Fibroblast of lung (primary cell): ENCODE data around the gene LMO1. TPM values are rescaled to one million over a fixed set of nuclear protein-coding genes. Genes with fewer than 3 reads are reported as not detected.

ENCODE experiments used
- DNase-seq, 2 donors: peaks; one replicate each; pipeline versions ENCODE4 v3.0.0 to v3.0.0-alpha.2; 2010; ENCODE audit warnings: low read depth in 2 of 2
- H2AFZ ChIP-seq: 2 replicates; pipeline ENCODE4 v1.5.1; 2012; ENCODE audit warnings: low read length, control low read depth, inconsistent platforms
- H3K27ac ChIP-seq: 2 replicates; pipeline ENCODE4 v1.5.1; 2011; ENCODE audit warnings: low read length, control low read depth; ENCODE audit not compliant: insufficient read depth
- H3K27me3 ChIP-seq: 2 replicates; pipeline ENCODE4 v1.5.1; 2011; ENCODE audit warnings: mild to moderate bottlenecking, low read length; ENCODE audit not compliant: control insufficient read depth, insufficient read depth
- H3K36me3 ChIP-seq: 2 replicates; pipeline ENCODE4 v1.5.1; 2011; ENCODE audit warnings: low read length; ENCODE audit not compliant: control insufficient read depth, insufficient read depth
- H3K4me1 ChIP-seq: 2 replicates; pipeline ENCODE4 v1.5.1; 2011; ENCODE audit warnings: low read length; ENCODE audit not compliant: control insufficient read depth, insufficient read depth; ENCODE audit errors: extremely low read depth
- H3K4me2 ChIP-seq: 2 replicates; pipeline ENCODE4 v1.5.1; 2011; ENCODE audit warnings: low read length, control low read depth; ENCODE audit not compliant: insufficient read depth; ENCODE audit errors: extremely low read depth
- H3K4me3 ChIP-seq, 4 experiments: fragments of 200-600 bp in 1 of 4; sonication (generic) in 1 of 4; replicated peaks in 1 of 4; 2 replicates each; pipeline ENCODE4 v1.5.1; 2011 to 2016; ENCODE audit warnings: low read length in 4 of 4, low read depth in 3 of 4, mild to moderate bottlenecking in 3 of 4, control low read depth in 2 of 4, inconsistent platforms in 1 of 4, mixed read lengths in 1 of 4; ENCODE audit not compliant: insufficient read depth in 1 of 4; ENCODE audit errors: control extremely low read depth in 1 of 4
- H3K79me2 ChIP-seq: 2 replicates; pipeline ENCODE4 v1.5.1; 2012; ENCODE audit warnings: mild to moderate bottlenecking, low read length, inconsistent platforms; ENCODE audit not compliant: control insufficient read depth, insufficient read depth
- H3K9ac ChIP-seq: 2 replicates; pipeline ENCODE4 v1.5.1; 2011; ENCODE audit warnings: mild to moderate bottlenecking, low read length, control low read depth; ENCODE audit not compliant: insufficient read depth
- H3K9me3 ChIP-seq: 2 replicates; pipeline ENCODE4 v1.5.1; 2012; ENCODE audit warnings: low read depth, low read length; ENCODE audit not compliant: control insufficient read depth, insufficient read depth
- H4K20me1 ChIP-seq: 2 replicates; pipeline ENCODE4 v1.5.1; 2011; ENCODE audit warnings: low read length; ENCODE audit not compliant: control insufficient read depth, insufficient read depth; ENCODE audit errors: extremely low read depth
- CTCF ChIP-seq, 2 donors: IDR thresholded peaks in 1 of 2; conservative IDR thresholded peaks in 1 of 2; 1 replicate in 1 of 2; 2 replicates in 1 of 2; pipeline ENCODE4 v1.5.1; 2011 to 2012; ENCODE audit warnings: low read length in 2 of 2, control low read depth in 1 of 2, inconsistent platforms in 1 of 2, low read depth in 1 of 2, mild to moderate bottlenecking in 1 of 2
- EZH2 ChIP-seq: IDR thresholded peaks from 2 replicates; pipeline ENCODE4 v1.5.1; 2012; ENCODE audit warnings: low read length, control low read depth, mild to moderate bottlenecking; ENCODE audit errors: missing control alignments
- polyA plus RNA-seq, 2 donors: library from polyadenylated mRNA; depleted of rRNA in 1 of 2; stranded (reverse) in 1 of 2; unstranded in 1 of 2; fragments of >200 nt; gene quantifications; 2 replicates each; pipeline ENCODE4 v1.2.1, GENCODE V29; 2011 to 2012; ENCODE audit warnings: missing spikeins in 1 of 2
- total RNA-seq: library from RNA; depleted of rRNA; stranded (reverse); fragments of >200 nt; gene quantifications from 2 replicates; pipeline ENCODE4 v1.2.1, GENCODE V29; 2014

LMO1 gene
- total and polyA plus RNA-seq, 2 donors (not counting 1 experiment from before 2014, with no cell fraction given): not detected

GRCh38 chr11:8276528-8276927, 12.8 kb upstream of the LMO1 start:
- TF ChIP-seq EZH2: no peak
- no peak for TF ChIP-seq CTCF (conservative IDR thresholded peaks at IDR 0.05 in 1 of 2, IDR thresholded peaks at IDR 0.05 in 1 of 2; ENCODE audit: low read depth in 1 of 2, low read length in 2 of 2)
- no peak overlapping the region for H3K9ac ChIP-seq
- no peaks in the 10 kb centered on the region for H3K27me3 ChIP-seq
- H3K4me1 ChIP-seq: no peaks in the 10 kb centered on the region
- no peak overlapping the region for H2AFZ ChIP-seq
- no peaks in the 10 kb centered on the region for H3K9me3 ChIP-seq
- no peak overlapping the region for H3K4me3 ChIP-seq
- no peaks in the 10 kb centered on the region for H3K36me3 ChIP-seq
- H3K27ac ChIP-seq: no peak overlapping the region
- DNase-seq: no peak
- no peaks in the 10 kb centered on the region for H3K79me2 ChIP-seq
- H3K4me2 ChIP-seq: no peak overlapping the region
- no peaks in the 10 kb centered on the region for H4K20me1 ChIP-seq

- peak; percentile 41 to 61 for DNase-seq
These were observed 9.6 kb upstream of the LMO1 start for GRCh38 chr11:8273287-8273686.

GRCh38 chr11:8271106-8271886, 7.6 kb upstream of the LMO1 start:
- no peaks in the 10 kb centered on the region for H4K20me1 ChIP-seq

More at GRCh38 chr11:8273287-8273686, 9.6 kb upstream of the LMO1 start:
- Histone ChIP-seq H2AFZ (no peak overlapping the region), H3K27ac (no peak overlapping the region), H3K36me3 (no peaks in the 10 kb centered on the region), H3K4me2 (no peak overlapping the region), H3K4me1 (no peaks in the 10 kb centered on the region), H3K9me3 (no peaks in the 10 kb centered on the region), H3K9ac (no peak overlapping the region), H3K79me2 (no peaks in the 10 kb centered on the region), H3K4me3 (no peak overlapping the region), H3K27me3 (peaks cover 12% of the 10 kb centered on the region), H4K20me1 (no peaks in the 10 kb centered on the region)
- TF ChIP-seq EZH2 (no peak), CTCF (conservative IDR thresholded peaks at IDR 0.05 in 1 of 2, IDR thresholded peaks at IDR 0.05 in 1 of 2; ENCODE audit: low read depth in 1 of 2, low read length in 2 of 2) (no peak)

More at GRCh38 chr11:8271106-8271886, 7.6 kb upstream of the LMO1 start:
- no peak for DNase-seq
- Histone ChIP-seq H3K4me2 (no peak overlapping the region), H3K27ac (no peak overlapping the region), H2AFZ (no peak overlapping the region), H3K36me3 (no peaks in the 10 kb centered on the region), H3K27me3 (peaks cover 23% of the 10 kb centered on the region), H3K4me1 (no peaks in the 10 kb centered on the region), H3K9me3 (no peaks in the 10 kb centered on the region), H3K9ac (no peak overlapping the region), H3K4me3 (no peak overlapping the region), H3K79me2 (no peaks in the 10 kb centered on the region)
- no peak for TF ChIP-seq CTCF (conservative IDR thresholded peaks at IDR 0.05 in 1 of 2, IDR thresholded peaks at IDR 0.05 in 1 of 2; ENCODE audit: low read depth in 1 of 2, low read length in 2 of 2)
- no peak for TF ChIP-seq EZH2
